Stimulated activated naive CD8-positive, alpha-beta T cell treated with anti-CD3 and anti-CD28 coated beads, Interleukin-15, amount 100 ng/mL, for 72 hours (primary cell): ENCODE data around the gene HIPK2.
A peak's percentile ranks its signal among the peaks of the same experiment; 100 is the strongest.

Experiments used
- ATAC-seq: fragments of 150-1000 bp; cut with Tn5 transposase; 2 replicates; pipeline ENCODE4 v1.10.0; 2021; ENCODE audit warnings: mild to moderate bottlenecking, moderate library complexity
- DNase-seq, 2 donors: peaks; one replicate each; pipeline ENCODE4 v3.0.0; 2021 to 2022
- H3K27ac Mint-ChIP-seq, 2 donors: one replicate each; pipeline ENCODE4 v1.8.0; 2022; ENCODE audit warnings: mild to moderate bottlenecking in 2 of 2, mixed read lengths in 2 of 2, moderate library complexity in 2 of 2
- H3K27me3 Mint-ChIP-seq: one replicate; pipeline ENCODE4 v1.8.0; 2022; ENCODE audit warnings: mixed read lengths
- H3K4me1 Mint-ChIP-seq: one replicate; pipeline ENCODE4 v1.8.0; 2022; ENCODE audit warnings: mild to moderate bottlenecking, mixed read lengths
- H3K4me3 Mint-ChIP-seq, 2 donors: one replicate each; pipeline ENCODE4 v1.8.0; 2022; ENCODE audit warnings: mild to moderate bottlenecking in 2 of 2, mixed read lengths in 2 of 2, moderate library complexity in 1 of 2
- H3K9me3 Mint-ChIP-seq, 2 donors: one replicate each; pipeline ENCODE4 v1.8.0; 2022; ENCODE audit warnings: mixed read lengths in 2 of 2

The HIPK2 gene

GRCh38 chr7:139799586-139799985, 21.8 kb upstream of the HIPK2 start:
- H3K27me3 Mint-ChIP-seq: no peaks in the 10 kb centered on the region
- ATAC-seq: no peak
- no peak overlapping the region for H3K4me3 Mint-ChIP-seq
- DNase-seq: no peak
- H3K27ac Mint-ChIP-seq: peak overlapping the region in 1 of 2 donors; percentile 49
- H3K9me3 Mint-ChIP-seq: peaks cover 10 to 25% of the 10 kb centered on the region in 2 donors
- H3K4me1 Mint-ChIP-seq: peaks cover 7% of the 10 kb centered on the region

- no peak overlapping the region for H3K4me3 Mint-ChIP-seq
- no peak overlapping the region for H3K27ac Mint-ChIP-seq
- peaks cover 9 to 20% of the 10 kb centered on the region in 2 donors for H3K9me3 Mint-ChIP-seq
- peaks cover 7% of the 10 kb centered on the region for H3K4me1 Mint-ChIP-seq
- DNase-seq: no peak
- no peaks in the 10 kb centered on the region for H3K27me3 Mint-ChIP-seq
- no peak for ATAC-seq
Observed at GRCh38 chr7:139798892-139799291, 21.1 kb upstream of the HIPK2 start.

GRCh38 chr7:139798221-139798620, 20.4 kb upstream of the HIPK2 start:
- Mint-ChIP-seq H3K9me3 (peaks cover 9 to 18% of the 10 kb centered on the region in 2 donors), H3K27me3 (no peaks in the 10 kb centered on the region), H3K27ac (peak overlapping the region in 1 of 2 donors; percentile 42), H3K4me3 (peak overlapping the region in 1 of 2 donors; percentile 11), H3K4me1 (peaks cover 7% of the 10 kb centered on the region)
- ATAC-seq (no peak), DNase-seq (no peak)

GRCh38 chr7:139797607-139798006, 19.8 kb upstream of the HIPK2 start:
- Mint-ChIP-seq H3K9me3 (peaks cover 3 to 12% of the 10 kb centered on the region in 2 donors), H3K4me3 (no peak overlapping the region), H3K27me3 (no peaks in the 10 kb centered on the region), H3K4me1 (peaks cover 7% of the 10 kb centered on the region), H3K27ac (no peak overlapping the region)
- ATAC-seq: no peak
- no peak for DNase-seq

- Mint-ChIP-seq H3K27me3 (no peaks in the 10 kb centered on the region), H3K9me3 (peaks cover 0 to 8% of the 10 kb centered on the region in 2 donors), H3K4me3 (no peak overlapping the region), H3K27ac (no peak overlapping the region), H3K4me1 (no peaks in the 10 kb centered on the region)
- ATAC-seq (no peak), DNase-seq (no peak)
Observed at GRCh38 chr7:139791316-139791715, 13.5 kb upstream of the HIPK2 start.

- Mint-ChIP-seq H3K27ac (no peak overlapping the region), H3K27me3 (peaks cover 14% of the 10 kb centered on the region), H3K4me3 (no peak overlapping the region), H3K4me1 (no peaks in the 10 kb centered on the region), H3K9me3 (no peaks in the 10 kb centered on the region)
- DNase-seq (no peak), ATAC-seq (peak; percentile 26)
Observed at GRCh38 chr7:139784648-139785047, 6.8 kb upstream of the HIPK2 start.

- H3K4me3 Mint-ChIP-seq: no peak overlapping the region
- H3K27me3 Mint-ChIP-seq: peaks cover 22% of the 10 kb centered on the region
- H3K4me1 Mint-ChIP-seq: peaks cover 6% of the 10 kb centered on the region
- no peak for DNase-seq
- ATAC-seq: peak; percentile 54
- no peaks in the 10 kb centered on the region for H3K9me3 Mint-ChIP-seq
- no peak overlapping the region for H3K27ac Mint-ChIP-seq
Observed at GRCh38 chr7:139783647-139784385, 6.0 kb upstream of the HIPK2 start.

- peaks cover 22% of the 10 kb centered on the region for H3K27me3 Mint-ChIP-seq
- H3K4me1 Mint-ChIP-seq: peaks cover 14% of the 10 kb centered on the region
- no peak overlapping the region for H3K27ac Mint-ChIP-seq
- no peak overlapping the region for H3K4me3 Mint-ChIP-seq
- H3K9me3 Mint-ChIP-seq: no peaks in the 10 kb centered on the region
- ATAC-seq (no peak), DNase-seq (no peak)
Observed at GRCh38 chr7:139782932-139783331, 5.1 kb upstream of the HIPK2 start.

GRCh38 chr7:139777133-139777891, 486 bp downstream of the HIPK2 start:
- peaks cover 55% of the 10 kb centered on the region for H3K4me1 Mint-ChIP-seq
- ATAC-seq (peak; percentile 41), DNase-seq (peak; percentile 18 to 33)
- no peaks in the 10 kb centered on the region for H3K9me3 Mint-ChIP-seq
- peak overlapping the region; percentile 97 to 98 for H3K4me3 Mint-ChIP-seq
- peaks cover 22% of the 10 kb centered on the region for H3K27me3 Mint-ChIP-seq
- peak overlapping the region; percentile 98 to 99 for H3K27ac Mint-ChIP-seq

GRCh38 chr7:139776486-139777132, 1.2 kb downstream of the HIPK2 start:
- DNase-seq (peak; percentile 22), ATAC-seq (no peak)
- peaks cover 22% of the 10 kb centered on the region for H3K27me3 Mint-ChIP-seq
- H3K27ac Mint-ChIP-seq: peak overlapping the region; percentile 98 to 99
- H3K9me3 Mint-ChIP-seq: no peaks in the 10 kb centered on the region
- peaks cover 62% of the 10 kb centered on the region for H3K4me1 Mint-ChIP-seq
- H3K4me3 Mint-ChIP-seq: peak overlapping the region; percentile 97 to 98

- ATAC-seq (peak; percentile 41), DNase-seq (peak; percentile 39 to 59)
- Mint-ChIP-seq H3K27me3 (peaks cover 14% of the 10 kb centered on the region), H3K27ac (no peak overlapping the region), H3K4me1 (peaks cover 70% of the 10 kb centered on the region), H3K4me3 (peak overlapping the region; percentile 97 to 98), H3K9me3 (no peaks in the 10 kb centered on the region)
Observed at GRCh38 chr7:139775829-139776266, 1.9 kb downstream of the HIPK2 start.

GRCh38 chr7:139774376-139774775, 3.4 kb downstream of the HIPK2 start:
- H3K9me3 Mint-ChIP-seq: no peaks in the 10 kb centered on the region
- no peak overlapping the region for H3K27ac Mint-ChIP-seq
- peak overlapping the region; percentile 57 to 59 for H3K4me3 Mint-ChIP-seq
- DNase-seq (no peak), ATAC-seq (peak; percentile 49)
- peaks cover 76% of the 10 kb centered on the region for H3K4me1 Mint-ChIP-seq
- peaks cover 5% of the 10 kb centered on the region for H3K27me3 Mint-ChIP-seq

GRCh38 chr7:139773371-139773770, 4.4 kb downstream of the HIPK2 start:
- H3K9me3 Mint-ChIP-seq: no peaks in the 10 kb centered on the region
- H3K27me3 Mint-ChIP-seq: no peaks in the 10 kb centered on the region
- peak; percentile 75 for ATAC-seq
- peak overlapping the region in 1 of 2 donors; percentile 34 for H3K27ac Mint-ChIP-seq
- H3K4me3 Mint-ChIP-seq: peak overlapping the region; percentile 57 to 59
- H3K4me1 Mint-ChIP-seq: peaks cover 76% of the 10 kb centered on the region
- DNase-seq: peak in 1 of 2 donors; percentile 32

- DNase-seq: no peak
- Mint-ChIP-seq H3K4me3 (no peak overlapping the region), H3K4me1 (peaks cover 77% of the 10 kb centered on the region), H3K27me3 (no peaks in the 10 kb centered on the region), H3K9me3 (no peaks in the 10 kb centered on the region), H3K27ac (peak overlapping the region in 1 of 2 donors; percentile 27)
- no peak for ATAC-seq
Observed at GRCh38 chr7:139772873-139773272, 4.9 kb downstream of the HIPK2 start.

GRCh38 chr7:139772115-139772514, 5.7 kb downstream of the HIPK2 start:
- DNase-seq: no peak

More at GRCh38 chr7:139772115-139772514, 5.7 kb downstream of the HIPK2 start:
- Mint-ChIP-seq H3K27ac (no peak overlapping the region), H3K27me3 (no peaks in the 10 kb centered on the region), H3K4me3 (no peak overlapping the region), H3K4me1 (peaks cover 85% of the 10 kb centered on the region), H3K9me3 (no peaks in the 10 kb centered on the region)
- no peak for ATAC-seq
